ENCODE data around the gene BMX. TPM values are rescaled to one million over a fixed set of nuclear protein-coding genes. Genes with fewer than 3 reads are reported as not detected.
A peak's percentile ranks its signal among the peaks of the same experiment; 100 is the strongest.

Gene BMX
- total RNA-seq, 1 donor from 2014 or later: 3.0 TPM

GRCh38 chrX:15525664-15526416 lies 25.2 kb downstream of the BMX start:
- DNase-seq: no peak
- intact Hi-C loops (cut with DNase I): no loop called here
- Histone ChIP-seq H3K4me3 (no peak overlapping the region), H3K9me3 (no peaks in the 10 kb centered on the region), H3K36me3 (no peaks in the 10 kb centered on the region), H3K27ac (no peak overlapping the region), H3K4me1 (peaks cover 6% of the 10 kb centered on the region), H3K27me3 (ENCODE audit: low read depth) (no peaks in the 10 kb centered on the region)
- TF ChIP-seq CTCF (IDR thresholded peaks at IDR 0.05): no peak
- ATAC-seq: no peak

- ATAC-seq: no peak
- Histone ChIP-seq H3K4me1 (peaks cover 6% of the 10 kb centered on the region), H3K27me3 (ENCODE audit: low read depth) (no peaks in the 10 kb centered on the region), H3K27ac (no peak overlapping the region), H3K4me3 (no peak overlapping the region), H3K36me3 (no peaks in the 10 kb centered on the region), H3K9me3 (no peaks in the 10 kb centered on the region)
- intact Hi-C loops (cut with DNase I): no loop called here
- DNase-seq: no peak
- TF ChIP-seq CTCF (IDR thresholded peaks at IDR 0.05): no peak
Measured at GRCh38 chrX:15529165-15529564, 28.6 kb downstream of the BMX start.

GRCh38 chrX:15530318-15530717 lies 29.7 kb downstream of the BMX start:
- Histone ChIP-seq H3K9me3 (no peaks in the 10 kb centered on the region), H3K4me3 (no peak overlapping the region), H3K4me1 (no peaks in the 10 kb centered on the region), H3K27me3 (ENCODE audit: low read depth) (no peaks in the 10 kb centered on the region), H3K36me3 (no peaks in the 10 kb centered on the region), H3K27ac (no peak overlapping the region)
- DNase-seq (no peak), ATAC-seq (no peak)
- intact Hi-C loops (cut with DNase I): no loop called here
- TF ChIP-seq CTCF (IDR thresholded peaks at IDR 0.05): no peak

- peak in 1 of 2 donors; percentile 31 for ATAC-seq
Measured at GRCh38 chrX:15546745-15547144, 46.1 kb downstream of the BMX start.

GRCh38 chrX:15547356-15547755 lies 46.7 kb downstream of the BMX start:
- no peaks in the 10 kb centered on the region for H3K27me3 ChIP-seq (ENCODE audit: low read depth)
- no peaks in the 10 kb centered on the region for H3K9me3 ChIP-seq
- no peaks in the 10 kb centered on the region for H3K36me3 ChIP-seq
- intact Hi-C loops (cut with DNase I): no loop called here
- no peak overlapping the region for H3K4me3 ChIP-seq
- no peak overlapping the region for H3K27ac ChIP-seq
- ATAC-seq: no peak
- H3K4me1 ChIP-seq: no peaks in the 10 kb centered on the region
- TF ChIP-seq CTCF (IDR thresholded peaks at IDR 0.05): no peak
- no peak for DNase-seq

More at GRCh38 chrX:15546745-15547144, 46.1 kb downstream of the BMX start:
- H3K36me3 ChIP-seq: no peaks in the 10 kb centered on the region
- intact Hi-C loops (cut with DNase I): no loop called here
- no peak for DNase-seq
- H3K4me1 ChIP-seq: no peaks in the 10 kb centered on the region
- no peaks in the 10 kb centered on the region for H3K27me3 ChIP-seq (ENCODE audit: low read depth)
- no peak for TF ChIP-seq CTCF (IDR thresholded peaks at IDR 0.05)
- no peaks in the 10 kb centered on the region for H3K9me3 ChIP-seq
- no peak overlapping the region for H3K27ac ChIP-seq
- H3K4me3 ChIP-seq: no peak overlapping the region
